HG03575 (cell line): ENCODE measurements around the gene APOBEC3F.
"Not testable (repeated sequence)": the region's sequence is repeated elsewhere in the genome, so short reads cannot be mapped to it uniquely, and the experiment has no call there.

ENCODE experiments used
- ATAC-seq: cut with Tn5 transposase; IDR thresholded peaks from one replicate; pipeline ENCODE4 v1.9.1; 2021; ENCODE audit not compliant: unreplicated experiment, insufficient number of reproducible peaks, low FRiP score; ENCODE audit errors: extremely low read depth

The APOBEC3F gene

GRCh38 chr22:39040538-39041296 lies at the start of gene APOBEC3F:
Gene APOBEC3F (plus strand): TSS chr22:39040864. CDS start chr22:39040961, 97 bp downstream.
- ATAC-seq = not testable (repeated sequence)

- ATAC-seq = not testable (repeated sequence)
These were observed 47.7 kb upstream of the APOBEC3F start for GRCh38 chr22:38992871-38993371.

DNA sequence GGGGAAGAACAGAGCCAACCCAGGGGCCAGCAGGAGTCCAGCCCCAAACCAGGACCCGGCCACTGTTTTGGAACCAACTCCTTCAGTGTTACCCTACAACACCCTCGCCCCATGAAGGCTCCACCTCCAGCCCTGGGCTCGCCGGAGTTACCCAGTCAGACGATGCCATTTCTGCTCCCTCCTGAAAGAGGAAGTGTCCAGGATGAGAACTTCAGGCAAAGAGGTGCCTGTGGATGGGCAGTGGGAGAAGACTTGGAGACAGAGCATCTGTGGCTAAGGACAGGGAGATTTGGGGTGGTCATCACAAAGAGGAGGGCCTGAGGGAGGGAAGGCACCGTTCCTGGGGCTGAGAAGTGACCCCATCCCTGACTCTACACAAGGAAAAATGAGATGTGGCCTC lies 44.6 kb upstream of the APOBEC3F start:
- no peak for ATAC-seq

GRCh38 chr22:38997518-38997917 lies 43.1 kb upstream of the APOBEC3F start:
- ATAC-seq = no peak

DNA sequence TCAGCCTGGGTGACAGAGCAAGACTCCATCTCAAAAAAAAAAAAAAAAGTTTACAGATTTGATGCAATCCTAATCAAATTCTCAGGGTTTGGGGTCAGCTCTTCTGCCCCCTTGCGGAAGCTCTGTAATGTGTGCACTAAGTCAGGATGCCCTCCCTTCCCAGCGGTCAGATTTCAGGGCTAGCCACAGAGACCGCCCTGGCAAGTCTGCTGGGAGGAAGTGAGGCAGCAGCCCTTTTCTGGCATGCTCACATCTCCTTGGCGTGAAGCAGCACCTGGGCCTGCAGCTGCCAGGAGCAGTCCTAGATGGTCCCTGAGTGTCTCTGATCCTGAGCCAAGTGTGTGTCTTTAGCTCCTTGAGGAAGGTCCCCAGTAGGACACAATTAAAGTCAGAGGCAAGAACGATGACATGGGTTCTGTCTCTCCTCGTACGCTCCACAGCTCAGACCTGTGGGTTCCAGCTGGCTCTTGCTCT lies 37.5 kb upstream of the APOBEC3F start:
- no peak for ATAC-seq

- no peak for ATAC-seq
These were observed 33.5 kb upstream of the APOBEC3F start for GRCh38 chr22:39007177-39007576.

DNA sequence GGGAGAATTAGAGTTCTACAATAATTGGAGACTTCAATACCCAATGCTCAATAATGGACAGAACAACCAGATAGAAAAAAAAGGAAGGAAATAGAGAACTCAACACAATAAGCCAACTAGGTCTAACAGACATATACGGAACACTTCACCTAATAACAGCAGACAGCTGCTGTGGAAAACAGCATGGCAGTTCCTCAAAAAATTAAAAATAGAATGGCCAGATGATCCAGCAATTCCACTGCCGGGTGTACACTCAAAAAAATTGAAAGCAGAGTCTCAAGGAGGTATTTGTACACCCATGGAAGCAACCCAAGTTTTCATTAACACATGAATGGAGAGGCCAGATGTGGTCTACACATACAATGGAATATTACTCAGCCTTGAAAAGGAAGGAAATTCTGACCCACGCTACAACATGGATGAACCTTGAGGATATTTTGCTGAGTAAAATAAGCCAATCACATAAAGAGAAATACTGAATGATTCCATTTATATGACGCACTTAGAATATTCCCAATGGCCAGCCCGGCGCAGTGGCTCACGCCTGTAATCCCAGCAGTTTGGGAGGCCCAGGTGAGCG lies 32.3 kb upstream of the APOBEC3F start:
- ATAC-seq = not testable (repeated sequence)

DNA sequence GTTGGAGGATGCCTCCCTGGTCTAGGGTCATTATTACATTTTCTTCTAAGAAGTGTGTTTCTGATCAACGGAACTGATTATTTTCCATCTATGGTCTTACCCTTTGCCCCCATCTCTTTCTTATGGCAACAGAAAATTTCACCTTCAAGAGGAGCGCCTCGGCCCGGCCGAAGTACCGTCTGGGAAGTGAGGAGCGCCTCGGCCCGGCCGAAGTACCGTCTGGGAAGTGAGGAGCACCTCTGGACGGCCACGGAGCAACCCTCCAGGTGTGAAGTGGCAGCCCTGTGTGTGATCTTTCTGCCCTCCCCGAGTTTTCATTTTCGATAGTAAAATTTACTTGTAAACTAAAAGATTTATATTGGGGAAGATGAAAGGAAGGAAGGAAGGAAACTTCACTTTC lies 29.7 kb upstream of the APOBEC3F start:
- ATAC-seq = no peak

GRCh38 chr22:39012533-39013511 lies 27.8 kb upstream of the APOBEC3F start:
- no peak for ATAC-seq

- not testable (repeated sequence) for ATAC-seq
These were observed 27.1 kb upstream of the APOBEC3F start for GRCh38 chr22:39013561-39013941.

- no peak for ATAC-seq
These were observed 26.5 kb upstream of the APOBEC3F start, which contains the start of gene APOBEC3C for GRCh38 chr22:39013942-39014722. Gene APOBEC3C (plus strand): TSS chr22:39014257. CDS start chr22:39014363, 106 bp downstream.

GRCh38 chr22:39014723-39015121 lies 25.9 kb upstream of the APOBEC3F start:
- ATAC-seq = not testable (repeated sequence)

- no peak for ATAC-seq
These were observed 24.1 kb upstream of the APOBEC3F start for GRCh38 chr22:39016592-39016991.

GRCh38 chr22:39017596-39018365 lies 22.9 kb upstream of the APOBEC3F start:
- no peak for ATAC-seq

- not testable (repeated sequence) for ATAC-seq
These were observed 20.5 kb upstream of the APOBEC3F start for GRCh38 chr22:39020021-39020651.

GRCh38 chr22:39021552-39022250 lies 19.0 kb upstream of the APOBEC3F start:
- no peak for ATAC-seq
